IMR-90 (cell line): ENCODE measurements around the gene ACP2. TPM values are rescaled to one million over a fixed set of nuclear protein-coding genes. Genes with fewer than 3 reads are reported as not detected.

Experiments
- ATAC-seq: fragments of 200-7000 bp; cut with Tn5 transposase; 2 replicates; pipeline ENCODE4 v1.9.1; 2020; ENCODE audit warnings: low read depth, mild to moderate bottlenecking, moderate library complexity
- BruUV-seq: library from RNA; stranded (reverse); fragments of 400-500 nt; replicated peaks from 2 replicates; lab custom pipeline; 2021; lab: Mats Ljungman, UMichigan
- CTCF ChIA-PET: fragments of 300-600 bp; formaldehyde crosslinking; extraction: SDS; loops from one replicate; lab custom pipeline; 2021; ENCODE audit warnings: antibody characterized with exemption; lab: Yijun Ruan, JAX
- POLR2A ChIA-PET: fragments of 300-600 bp; sonication (Branson Sonifier 250); formaldehyde crosslinking; loops from one replicate; lab custom pipeline; 2022; ENCODE audit warnings: antibody characterized with exemption; ENCODE audit not compliant: unreplicated experiment; lab: Charles Lee
- DNase-seq: peaks from one replicate; pipeline ENCODE4 v3.0.0; 2013
- H2AFZ ChIP-seq: replicated peaks from 2 replicates; pipeline ENCODE3; 2013; ENCODE audit warnings: low read length, mild to moderate bottlenecking; ENCODE audit not compliant: poor library complexity
- H2AK5ac ChIP-seq: 2 replicates; pipeline ENCODE4 v1.6.1; 2013; ENCODE audit warnings: low read depth, low read length, inconsistent platforms
- H2AK9ac ChIP-seq: replicated peaks from 2 replicates; pipeline ENCODE3; 2013; ENCODE audit warnings: mild to moderate bottlenecking, low read depth, low read length, moderate library complexity; ENCODE audit not compliant: poor library complexity
- H2BK120ac ChIP-seq: 2 replicates; pipeline ENCODE4 v1.6.1; 2013; ENCODE audit warnings: low read depth, low read length, inconsistent platforms
- H2BK15ac ChIP-seq: 3 replicates; pipeline ENCODE4 v1.6.1; 2013; ENCODE audit warnings: low read depth, low read length, inconsistent platforms
- H2BK20ac ChIP-seq: 2 replicates; pipeline ENCODE4 v1.6.1; 2013; ENCODE audit warnings: low read depth, mild to moderate bottlenecking, inconsistent platforms, low read length, moderate library complexity
- H2BK5ac ChIP-seq: 2 replicates; pipeline ENCODE4 v1.6.1; 2013; ENCODE audit warnings: mild to moderate bottlenecking, low read depth, low read length, inconsistent platforms; ENCODE audit not compliant: poor library complexity, severe bottlenecking
- H3K14ac ChIP-seq: replicated peaks from 2 replicates; pipeline ENCODE4 v1.6.1; 2013; ENCODE audit warnings: low read depth, low read length, inconsistent platforms
- H3K18ac ChIP-seq: 2 replicates; pipeline ENCODE4 v1.6.1; 2013; ENCODE audit warnings: low read depth, low read length, control low read depth
- H3K23ac ChIP-seq: 2 replicates; pipeline ENCODE4 v1.6.1; 2013; ENCODE audit warnings: low read depth, low read length, inconsistent platforms
- H3K27ac ChIP-seq: 2 replicates; pipeline ENCODE4 v1.5.1; 2013; ENCODE audit warnings: mild to moderate bottlenecking, control low read depth, low read length; ENCODE audit not compliant: insufficient read depth
- H3K27me3 ChIP-seq: 2 replicates; pipeline ENCODE4 v1.6.1; 2013; ENCODE audit warnings: low read length; ENCODE audit not compliant: control insufficient read depth, insufficient read depth
- H3K36me3 ChIP-seq: 2 replicates; pipeline ENCODE4 v1.6.1; 2013; ENCODE audit warnings: low read length, mixed read lengths; ENCODE audit not compliant: control insufficient read depth, insufficient read depth
- H3K4ac ChIP-seq: 2 replicates; pipeline ENCODE4 v1.6.1; 2013; ENCODE audit warnings: low read depth, low read length, inconsistent platforms
- H3K4me1 ChIP-seq: 2 replicates; pipeline ENCODE4 v1.6.1; 2013; ENCODE audit warnings: low read length, mixed read lengths; ENCODE audit not compliant: control insufficient read depth, insufficient read depth
- H3K4me2 ChIP-seq: 2 replicates; pipeline ENCODE4 v1.6.1; 2013; ENCODE audit warnings: low read depth, mild to moderate bottlenecking, control low read depth, low read length, moderate library complexity
- H3K4me3 ChIP-seq: 2 replicates; pipeline ENCODE4 v1.5.1; 2013; ENCODE audit warnings: low read depth, mild to moderate bottlenecking, control low read depth, low read length, moderate library complexity; ENCODE audit not compliant: insufficient read depth
- H3K56ac ChIP-seq: 2 replicates; pipeline ENCODE4 v1.6.1; 2013; ENCODE audit warnings: low read length, inconsistent platforms; ENCODE audit not compliant: insufficient read depth; ENCODE audit errors: extremely low read depth
- H3K79me1 ChIP-seq, 2 experiments: 2 replicates each; pipeline ENCODE4 v1.6.1; 2013; ENCODE audit warnings: low read length in 2 of 2, inconsistent platforms in 1 of 2, low read depth in 1 of 2
- H3K9ac ChIP-seq: 2 replicates; pipeline ENCODE4 v1.6.1; 2013; ENCODE audit warnings: low read depth, low read length, control low read depth
- H3K9me1 ChIP-seq: 2 replicates; pipeline ENCODE4 v1.6.1; 2013; ENCODE audit warnings: low read length, inconsistent platforms; ENCODE audit not compliant: insufficient read depth
- H3K9me3 ChIP-seq: 2 replicates; pipeline ENCODE4 v1.6.1; 2013; ENCODE audit warnings: low read length; ENCODE audit not compliant: control insufficient read depth, insufficient read depth
- H4K20me1 ChIP-seq: 2 replicates; pipeline ENCODE4 v1.6.1; 2013; ENCODE audit warnings: low read length, inconsistent platforms; ENCODE audit not compliant: insufficient read depth
- H4K5ac ChIP-seq: 2 replicates; pipeline ENCODE4 v1.6.1; 2013; ENCODE audit warnings: mild to moderate bottlenecking, low read depth, low read length, control low read depth
- H4K8ac ChIP-seq, 2 experiments: 2 replicates each; pipeline ENCODE4 v1.6.1; 2013; ENCODE audit warnings: low read depth in 2 of 2, low read length in 2 of 2, control low read depth in 1 of 2, inconsistent platforms in 1 of 2
- H4K91ac ChIP-seq: 2 replicates; pipeline ENCODE4 v1.6.1; 2013; ENCODE audit warnings: low read depth, low read length, inconsistent platforms; ENCODE audit not compliant: insufficient read depth
- FOS ChIP-seq: fragments of 150-350 bp; IDR thresholded peaks from 2 replicates; pipeline ENCODE4 v1.6.1; 2016; ENCODE audit warnings: low read depth, low read length
- MAZ ChIP-seq: IDR thresholded peaks from 2 replicates; pipeline ENCODE4 v1.6.1; 2012; ENCODE audit warnings: low read depth, mild to moderate bottlenecking, low read length, improper control_type of control experiment, moderate library complexity, borderline replicate concordance
- MXI1 ChIP-seq: IDR thresholded peaks from 2 replicates; pipeline ENCODE4 v1.6.1; 2012; ENCODE audit warnings: low read depth, mild to moderate bottlenecking, low read length, moderate library complexity, borderline replicate concordance
- NFE2L2 ChIP-seq: fragments of 150-350 bp; IDR thresholded peaks from 2 replicates; pipeline ENCODE4 v1.6.1; 2016; ENCODE audit warnings: low read depth, mild to moderate bottlenecking, low read length
- POLR2A ChIP-seq: IDR thresholded peaks from 2 replicates; pipeline ENCODE4 v1.6.1; 2012; ENCODE audit warnings: mild to moderate bottlenecking, low read depth, low read length
- RAD21 ChIP-seq: IDR thresholded peaks from 2 replicates; pipeline ENCODE4 v1.6.1; 2012; ENCODE audit warnings: low read length, improper control_type of control experiment
- RCOR1 ChIP-seq: IDR thresholded peaks from 2 replicates; pipeline ENCODE4 v1.6.1; 2012; ENCODE audit warnings: mild to moderate bottlenecking, low read length, improper control_type of control experiment; ENCODE audit not compliant: insufficient replicate concordance
- RFX5 ChIP-seq: IDR thresholded peaks from 2 replicates; pipeline ENCODE4 v1.8.0; 2012; ENCODE audit warnings: low read depth, mild to moderate bottlenecking, low read length, moderate library complexity
- WGBS, 2 experiments: methylation state at CpG; one replicate each; pipeline versions ENCODE4 v1.1.5 to v1.1.7; 2013; ENCODE audit warnings: missing lambda C conversion rate in 2 of 2; ENCODE audit not compliant: insufficient read length in 1 of 2; ENCODE audit errors: extremely low coverage in 2 of 2; 5-methylcytosine and 5-hydroxymethylcytosine counted together
- dilution Hi-C: fragments of 300-500 bp; cut with HindIII; formaldehyde crosslinking; loops from one replicate; pipeline ENCODE4 v1.14.3; 2018; ENCODE audit warnings: low sequenced_read_pairs; ENCODE audit not compliant: unreplicated experiment
- in situ Hi-C: fragments of 300-500 bp; cut with MboI; formaldehyde crosslinking; loops from 3 replicates; pipeline ENCODE4 v1.14.3; 2019; ENCODE audit warnings: low sequenced_read_pairs, inconsistent platforms, mixed read lengths
- intact Hi-C: fragments of 100-400 bp; cut with micrococcal nuclease; formaldehyde crosslinking; loops from 2 replicates; pipeline ENCODE4 v1.10.0; 2022
- polyA plus RNA-seq, 3 experiments: library from polyadenylated mRNA; depleted of rRNA; stranded (reverse); fragments of >200 nt; gene quantifications; 2 replicates each; pipeline ENCODE4 v1.2.3, GENCODE V29; 2012; ENCODE audit warnings: low replicate concordance in 1 of 3
- total RNA-seq: library from RNA; depleted of rRNA; stranded (reverse); fragments of >200 nt; gene quantifications from 2 replicates; pipeline ENCODE4 v1.2.3, GENCODE V29; 2012
- TF ChIP-seq, protein P1 (sequence below): conservative IDR thresholded peaks from 2 replicates; pipeline ENCODE4 v1.5.1; 2012; ENCODE audit warnings: mild to moderate bottlenecking, low read depth, low read length, improper control_type of control experiment
- TF ChIP-seq, protein P2 (sequence below): fragments of 150-350 bp; IDR thresholded peaks from 2 replicates; pipeline ENCODE4 v1.6.1; 2017; ENCODE audit warnings: mild to moderate bottlenecking, antibody characterized with exemption, low read length, low read depth
- TF ChIP-seq, protein P3 (sequence below): fragments of 150-350 bp; IDR thresholded peaks from 2 replicates; pipeline ENCODE4 v1.6.1; 2016; ENCODE audit warnings: low read depth, mild to moderate bottlenecking, low read length, moderate library complexity, borderline replicate concordance

Gene ACP2
- total and polyA plus RNA-seq, 2 of the 4 experiments (the other 2 are of a cell fraction), result 17.7 to 23.6 TPM

DNA sequence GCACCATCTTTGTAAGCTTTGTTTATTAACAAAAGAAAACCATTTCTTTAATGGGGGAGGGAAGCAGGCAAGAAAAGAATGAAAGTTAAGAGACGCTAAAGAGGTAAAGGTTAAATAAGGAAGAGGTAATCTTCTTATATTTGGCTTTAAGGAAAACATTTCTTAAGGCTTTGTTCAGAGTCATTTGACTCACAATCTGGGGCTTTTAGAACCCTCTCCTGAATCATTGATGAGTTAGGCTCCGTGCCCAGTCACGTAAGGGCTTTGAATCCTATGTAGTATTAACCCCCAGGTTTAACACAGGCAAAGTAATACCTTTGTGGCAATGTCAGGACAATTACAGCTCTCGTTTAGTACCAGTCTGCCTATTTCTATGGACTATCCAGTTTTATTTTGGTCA, 47.4 kb upstream of the ACP2 start (continued):
- TF ChIP-seq, protein P1, sequence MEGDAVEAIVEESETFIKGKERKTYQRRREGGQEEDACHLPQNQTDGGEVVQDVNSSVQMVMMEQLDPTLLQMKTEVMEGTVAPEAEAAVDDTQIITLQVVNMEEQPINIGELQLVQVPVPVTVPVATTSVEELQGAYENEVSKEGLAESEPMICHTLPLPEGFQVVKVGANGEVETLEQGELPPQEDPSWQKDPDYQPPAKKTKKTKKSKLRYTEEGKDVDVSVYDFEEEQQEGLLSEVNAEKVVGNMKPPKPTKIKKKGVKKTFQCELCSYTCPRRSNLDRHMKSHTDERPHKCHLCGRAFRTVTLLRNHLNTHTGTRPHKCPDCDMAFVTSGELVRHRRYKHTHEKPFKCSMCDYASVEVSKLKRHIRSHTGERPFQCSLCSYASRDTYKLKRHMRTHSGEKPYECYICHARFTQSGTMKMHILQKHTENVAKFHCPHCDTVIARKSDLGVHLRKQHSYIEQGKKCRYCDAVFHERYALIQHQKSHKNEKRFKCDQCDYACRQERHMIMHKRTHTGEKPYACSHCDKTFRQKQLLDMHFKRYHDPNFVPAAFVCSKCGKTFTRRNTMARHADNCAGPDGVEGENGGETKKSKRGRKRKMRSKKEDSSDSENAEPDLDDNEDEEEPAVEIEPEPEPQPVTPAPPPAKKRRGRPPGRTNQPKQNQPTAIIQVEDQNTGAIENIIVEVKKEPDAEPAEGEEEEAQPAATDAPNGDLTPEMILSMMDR, result no peak
- no peak for TF ChIP-seq MXI1
- no peak for TF ChIP-seq FOS

DNA sequence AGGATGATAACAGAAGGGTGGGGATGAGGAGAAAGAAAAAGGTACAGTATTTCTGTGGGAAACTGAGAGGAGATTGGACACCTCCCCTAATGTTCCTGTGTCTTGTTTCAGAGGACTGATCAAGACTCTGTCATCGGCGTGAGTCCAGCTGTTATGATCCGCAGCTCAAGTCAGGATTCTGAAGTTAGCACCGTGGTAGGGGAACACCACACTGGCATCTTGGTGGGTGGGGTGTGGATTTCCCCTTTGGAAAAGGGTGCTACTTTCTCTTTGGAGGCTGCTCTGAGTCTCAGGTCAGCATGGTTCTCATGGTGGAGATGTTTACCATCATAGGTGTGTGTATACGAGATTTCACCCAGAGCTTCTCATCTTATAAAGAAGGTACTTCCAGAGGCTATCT, 46.8 kb upstream of the ACP2 start:
- Histone ChIP-seq H4K20me1 (no peaks in the 10 kb centered on the region), H4K5ac (no peak overlapping the region), H3K23ac (no peak overlapping the region), H3K9ac (no peak overlapping the region), H2AK5ac (no peak overlapping the region), H2BK20ac (no peak overlapping the region), H3K9me1 (peaks cover 6% of the 10 kb centered on the region; the same call in 1 of the 2 replicates), H2BK5ac (no peak overlapping the region), H3K27me3 (no peaks in the 10 kb centered on the region), H3K4me3 (no peak overlapping the region), H3K18ac (no peak overlapping the region), H3K4ac (no peak overlapping the region), H2AFZ (no peak overlapping the region), H3K14ac (no peak overlapping the region), H2AK9ac (no peak overlapping the region), H2BK15ac (no peak overlapping the region), H3K36me3 (peaks cover 52% of the 10 kb centered on the region), H3K79me1 (0 out of 4 replicates have a peak, but pooled peaks cover 0 to 4% of the 10 kb centered on the region in 2 experiments), H4K91ac (no peak overlapping the region), H2BK120ac (no peak overlapping the region), H3K27ac (no peak overlapping the region), H3K4me1 (no peaks in the 10 kb centered on the region), H3K9me3 (peaks cover 5% of the 10 kb centered on the region), H3K4me2 (no peak overlapping the region), H4K8ac (no peak overlapping the region), H3K56ac (no peak overlapping the region)
- DNase-seq (no peak), ATAC-seq (no peak)
- intact Hi-C loops (no loop called here), dilution Hi-C loops (no loop called here), in situ Hi-C loops (no loop called here)
- ChIA-PET POLR2A (no interaction called here), CTCF (no interaction called here)
- no TSS peak for BruUV-seq
- WGBS, 2 experiments, result 100% methylated on average over 2 of the region's 5 CpGs; no CpG with 5 or more reads in 1 of the 2 experiments
- no peak for TF ChIP-seq FOS
- TF ChIP-seq RCOR1, result no peak
- no peak for TF ChIP-seq POLR2A
- TF ChIP-seq RFX5, result no peak
- TF ChIP-seq, protein P2, sequence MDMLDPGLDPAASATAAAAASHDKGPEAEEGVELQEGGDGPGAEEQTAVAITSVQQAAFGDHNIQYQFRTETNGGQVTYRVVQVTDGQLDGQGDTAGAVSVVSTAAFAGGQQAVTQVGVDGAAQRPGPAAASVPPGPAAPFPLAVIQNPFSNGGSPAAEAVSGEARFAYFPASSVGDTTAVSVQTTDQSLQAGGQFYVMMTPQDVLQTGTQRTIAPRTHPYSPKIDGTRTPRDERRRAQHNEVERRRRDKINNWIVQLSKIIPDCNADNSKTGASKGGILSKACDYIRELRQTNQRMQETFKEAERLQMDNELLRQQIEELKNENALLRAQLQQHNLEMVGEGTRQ, result no peak
- TF ChIP-seq RAD21, result no peak
- no peak for TF ChIP-seq NFE2L2
- TF ChIP-seq MAZ, result no peak
- TF ChIP-seq, protein P1, result no peak
- TF ChIP-seq, protein P3, sequence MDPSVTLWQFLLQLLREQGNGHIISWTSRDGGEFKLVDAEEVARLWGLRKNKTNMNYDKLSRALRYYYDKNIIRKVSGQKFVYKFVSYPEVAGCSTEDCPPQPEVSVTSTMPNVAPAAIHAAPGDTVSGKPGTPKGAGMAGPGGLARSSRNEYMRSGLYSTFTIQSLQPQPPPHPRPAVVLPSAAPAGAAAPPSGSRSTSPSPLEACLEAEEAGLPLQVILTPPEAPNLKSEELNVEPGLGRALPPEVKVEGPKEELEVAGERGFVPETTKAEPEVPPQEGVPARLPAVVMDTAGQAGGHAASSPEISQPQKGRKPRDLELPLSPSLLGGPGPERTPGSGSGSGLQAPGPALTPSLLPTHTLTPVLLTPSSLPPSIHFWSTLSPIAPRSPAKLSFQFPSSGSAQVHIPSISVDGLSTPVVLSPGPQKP, result no peak
